Activated CD4-positive, CD25-positive, alpha-beta regulatory T cell treated with anti-CD3 and anti-CD28 coated beads, Interleukin-2, amount 50 U/mL, for 16 hours (primary cell): Measurements from ENCODE around the gene LMO4.

Source experiments
- DNase-seq: peaks from one replicate; pipeline ENCODE4 v3.0.0-alpha.2; 2020; ENCODE audit warnings: low read depth, low spot score

The LMO4 gene

DNA sequence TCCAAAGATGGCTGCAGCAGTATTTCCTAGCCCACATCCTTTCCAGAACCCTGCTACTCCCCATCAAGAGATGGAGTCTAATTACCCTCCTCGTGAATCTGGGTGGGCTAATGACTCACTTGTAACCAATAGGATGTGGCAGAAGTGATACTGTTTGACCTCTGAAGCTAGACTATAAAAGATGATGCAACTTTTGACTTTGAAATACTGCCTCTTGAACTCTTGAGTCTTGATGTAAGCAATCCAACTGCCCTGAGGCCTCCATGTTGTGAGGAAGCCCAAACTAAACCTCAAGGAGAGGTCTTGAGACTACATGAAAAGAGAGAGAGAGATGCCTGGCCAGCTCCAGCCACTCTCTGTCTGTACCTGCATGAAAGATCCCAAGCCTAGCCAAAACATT is 29.5 kb downstream of the LMO4 start:
- no peak for DNase-seq

DNA sequence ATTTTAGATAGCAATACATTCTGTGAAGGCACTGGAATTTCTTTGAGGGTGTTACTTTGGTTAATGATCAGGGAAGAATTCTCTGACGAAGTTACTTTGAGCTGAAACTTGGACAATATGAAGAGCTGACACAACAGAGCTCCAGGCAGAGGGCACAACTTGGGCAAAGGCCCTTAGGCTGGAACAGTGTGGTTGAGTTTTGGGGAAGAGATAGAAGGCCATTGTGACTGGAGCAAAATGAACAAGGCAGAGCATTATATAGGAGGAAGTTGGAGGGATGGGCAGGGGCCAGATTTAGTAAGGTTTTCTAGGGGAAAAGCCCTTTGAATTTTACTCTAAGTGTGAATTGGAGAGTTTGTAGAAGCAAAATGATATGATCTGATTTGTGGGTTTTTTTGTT is 30.9 kb downstream of the LMO4 start:
- DNase-seq: no peak

DNA sequence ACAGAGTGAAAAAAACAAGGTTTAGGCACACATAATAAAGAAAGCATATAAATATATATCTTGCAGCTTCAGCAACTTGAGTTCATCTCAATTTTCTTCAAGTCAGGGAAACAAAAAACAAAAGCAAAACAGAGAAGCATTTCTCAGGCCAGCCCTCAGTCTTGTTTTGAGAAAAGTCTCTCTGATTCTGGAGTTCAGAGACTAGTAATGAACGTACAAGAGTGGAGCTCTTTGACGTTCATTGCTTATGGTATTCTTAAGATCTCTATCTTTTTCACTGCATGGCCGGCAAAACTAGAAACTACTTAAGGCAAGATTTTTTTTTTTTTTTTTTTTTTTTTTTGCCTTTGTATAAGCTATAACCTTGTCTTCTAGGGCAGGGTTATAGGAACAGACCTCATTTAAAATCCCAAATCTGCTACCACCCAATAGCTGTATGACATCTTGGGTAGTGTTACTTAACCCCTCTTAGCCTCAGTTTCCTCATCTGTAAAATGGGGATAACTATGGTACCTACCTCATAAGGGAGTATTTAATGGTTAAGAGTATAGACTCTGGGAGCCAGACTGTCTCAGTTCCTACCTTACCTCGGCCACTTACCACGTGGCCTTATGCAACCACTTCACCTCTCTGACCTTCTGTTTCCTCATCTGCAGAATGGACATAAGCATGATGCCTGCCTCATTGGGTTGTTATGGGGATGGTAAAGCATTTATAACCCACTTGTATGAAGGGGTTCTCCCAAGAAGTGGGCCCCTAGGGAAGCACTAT is 33.6 kb downstream of the LMO4 start:
- no peak for DNase-seq

DNA sequence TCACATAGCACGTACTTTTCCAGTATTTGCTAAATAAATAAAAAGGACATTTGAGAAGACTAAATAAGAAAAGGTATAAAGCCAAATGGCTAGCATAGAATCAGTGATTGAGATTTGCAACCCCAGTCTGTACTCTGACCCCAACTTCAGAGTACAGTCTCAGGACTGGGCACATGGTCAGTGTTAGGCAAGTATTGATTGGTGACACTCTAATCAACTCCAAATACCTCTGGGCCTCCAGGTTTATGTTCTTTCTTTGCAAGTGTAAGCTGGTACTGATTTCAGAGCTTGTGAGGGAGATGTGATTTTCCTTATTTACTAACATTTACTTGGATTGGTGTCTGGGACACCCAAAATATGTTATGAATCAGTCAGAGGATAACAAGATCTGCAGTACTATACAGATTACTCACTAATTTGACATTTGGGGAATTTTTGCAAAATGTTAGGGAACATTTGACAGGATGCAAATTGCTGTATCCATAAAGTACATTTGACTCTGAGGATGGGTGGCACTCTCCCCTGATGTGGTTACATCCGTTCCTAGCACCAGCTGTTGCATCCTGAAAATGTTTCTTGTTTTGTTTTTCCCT is 34.2 kb downstream of the LMO4 start:
- DNase-seq: no peak

DNA sequence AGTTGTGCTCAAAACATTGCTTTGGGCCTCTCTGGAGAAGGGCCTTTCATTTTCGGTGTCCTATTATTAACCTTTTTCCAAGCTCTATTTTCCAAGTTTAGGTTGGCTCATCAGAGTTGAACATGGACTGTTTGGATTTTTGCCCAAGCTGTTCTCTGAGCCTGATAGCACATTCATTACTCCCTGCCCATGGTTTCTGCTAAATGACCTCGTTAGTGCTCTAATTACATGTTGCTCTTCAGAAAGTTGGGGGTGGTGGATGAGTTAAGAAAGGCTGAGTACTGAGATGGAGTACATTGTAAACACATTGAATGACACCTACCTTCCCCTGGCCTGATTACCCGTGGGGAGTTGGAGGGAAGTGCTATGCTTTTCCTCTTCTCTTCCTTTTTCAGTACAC is 38.9 kb downstream of the LMO4 start:
- no peak for DNase-seq

DNA sequence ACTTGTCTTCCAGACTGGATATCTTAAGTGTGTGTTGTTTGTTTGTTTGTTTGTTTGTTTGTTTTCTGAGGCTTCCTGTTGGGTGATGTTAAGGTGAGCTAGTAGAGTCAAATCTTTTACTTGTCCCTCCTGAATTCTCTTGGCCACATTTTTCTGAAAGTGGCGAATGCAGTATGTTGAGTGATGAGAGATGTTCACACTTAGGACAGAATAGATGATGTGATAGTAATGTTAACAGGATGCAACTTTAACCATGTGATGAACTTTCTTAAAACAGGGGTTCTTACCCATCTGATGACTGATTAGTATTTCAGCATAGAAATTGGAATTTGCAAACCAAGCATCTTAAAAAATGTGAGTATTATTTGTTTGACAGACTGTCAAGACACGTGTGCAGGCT is 40.2 kb downstream of the LMO4 start:
- DNase-seq: no peak

DNA sequence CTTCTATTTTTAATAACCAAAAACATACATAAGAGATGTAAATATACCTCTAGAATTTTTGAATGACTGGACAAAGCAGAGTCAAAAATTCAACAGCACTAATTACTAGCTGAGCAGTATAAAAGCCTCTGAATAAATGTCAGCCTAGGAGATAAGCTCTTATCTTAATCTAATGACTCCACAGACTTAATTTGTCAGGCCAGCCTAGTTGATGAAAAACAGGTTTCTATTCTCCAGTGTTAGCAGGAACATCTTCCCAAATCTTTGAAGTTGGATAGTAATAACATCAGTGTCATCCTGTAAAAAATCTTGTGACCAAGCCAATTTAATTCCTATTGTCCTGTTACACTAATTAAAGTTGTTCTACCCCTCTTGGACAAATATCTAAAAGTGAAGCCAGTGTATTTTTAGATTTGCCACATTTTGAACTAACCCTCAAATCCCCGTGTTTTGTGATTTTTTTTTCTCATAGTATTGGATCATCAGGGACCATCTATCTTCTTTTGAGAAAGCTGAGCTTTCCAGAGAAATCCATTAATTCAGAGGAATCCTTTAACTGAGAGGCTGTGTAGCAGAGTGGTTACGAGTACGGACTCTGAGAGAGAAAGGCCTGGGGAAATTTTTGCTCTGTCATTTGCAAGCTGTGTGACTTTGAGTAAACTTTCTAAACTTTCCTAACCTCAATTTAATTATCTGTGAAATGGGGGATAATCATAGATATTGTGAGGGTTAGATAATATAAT is 41.2 kb downstream of the LMO4 start:
- no peak for DNase-seq

DNA sequence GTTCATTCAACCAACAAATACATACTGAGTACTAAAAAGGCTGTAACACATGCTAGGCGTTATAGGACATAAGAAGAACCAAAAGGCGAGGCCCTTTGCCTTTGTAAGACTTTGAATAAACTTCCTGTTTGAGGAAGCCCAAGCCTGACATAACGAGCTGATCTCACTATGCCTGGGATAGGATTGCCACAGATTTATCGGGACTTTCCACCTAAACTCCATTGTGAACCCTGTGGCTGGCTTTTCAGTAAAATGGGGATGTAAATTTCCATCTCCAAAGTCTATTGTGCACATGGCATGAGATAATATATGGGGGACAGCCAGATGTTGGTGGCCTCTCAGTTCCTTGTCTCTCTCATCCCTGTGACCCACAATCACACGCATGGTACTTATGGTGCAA is 41.9 kb downstream of the LMO4 start:
- DNase-seq: no peak

DNA sequence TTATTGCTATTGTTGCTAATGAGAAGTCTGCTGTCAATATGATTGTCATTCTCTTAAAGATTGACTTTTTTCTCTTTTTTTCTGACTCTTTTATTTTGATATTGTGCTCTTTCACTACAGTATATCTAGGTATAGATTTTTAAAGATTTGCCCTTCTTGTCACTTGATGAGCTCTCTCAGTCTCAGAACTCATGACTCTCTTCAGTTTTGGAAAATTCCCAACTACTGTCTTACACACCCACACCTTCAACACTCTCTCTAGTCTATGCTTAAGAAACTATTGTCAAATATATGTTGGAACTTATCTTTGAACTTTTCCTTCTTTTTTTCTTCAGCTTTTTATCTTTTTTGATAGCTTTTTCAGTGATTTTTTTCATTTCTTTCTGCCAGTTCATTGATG is 50.6 kb downstream of the LMO4 start:
- no peak for DNase-seq

DNA sequence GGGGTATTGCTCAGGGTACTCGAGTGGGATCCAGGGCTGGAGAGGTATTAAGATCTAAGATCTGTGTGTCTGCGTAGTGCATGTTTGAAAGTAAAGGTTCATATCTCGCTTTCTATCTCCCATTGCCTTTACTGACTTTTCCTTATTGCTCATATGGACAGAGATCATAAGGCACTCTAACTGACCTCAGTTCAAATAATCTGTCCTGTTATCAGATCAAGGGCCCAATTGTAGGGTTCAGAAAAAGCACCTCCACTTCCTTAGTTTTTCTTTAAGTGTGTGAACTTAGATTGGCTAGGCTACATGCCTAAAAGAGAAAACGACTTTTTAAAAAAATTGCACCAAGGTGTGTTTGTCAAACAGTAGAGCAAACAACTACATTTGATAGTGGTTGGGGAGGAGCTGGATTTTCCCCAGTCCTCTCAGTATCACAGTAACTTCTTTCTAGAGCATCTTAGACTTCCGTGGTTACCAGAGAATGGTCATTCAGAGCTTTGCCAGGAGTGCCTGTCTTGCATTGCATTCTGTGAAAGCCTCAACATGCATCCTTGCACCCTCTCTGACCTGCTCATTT is 57.6 kb downstream of the LMO4 start:
- no peak for DNase-seq

DNA sequence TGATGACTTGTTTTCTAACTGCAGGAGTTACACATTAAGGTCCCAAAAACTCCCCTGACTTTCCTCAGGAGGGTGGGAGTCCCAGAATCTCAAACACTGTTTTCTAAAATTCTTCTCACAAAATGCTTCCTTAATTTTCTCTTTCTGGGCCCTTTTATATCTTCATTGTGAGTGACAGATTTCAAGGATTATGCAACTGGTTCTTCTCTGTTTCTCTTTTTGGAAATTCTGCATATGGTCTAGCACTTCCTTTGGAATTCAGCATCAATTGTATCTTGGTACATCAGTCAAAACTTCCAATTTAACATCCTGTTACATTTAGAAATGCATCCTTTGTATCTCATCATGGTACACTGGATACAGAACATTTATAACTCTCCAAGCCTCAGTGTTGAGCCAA is 59.7 kb downstream of the LMO4 start:
- no peak for DNase-seq

DNA sequence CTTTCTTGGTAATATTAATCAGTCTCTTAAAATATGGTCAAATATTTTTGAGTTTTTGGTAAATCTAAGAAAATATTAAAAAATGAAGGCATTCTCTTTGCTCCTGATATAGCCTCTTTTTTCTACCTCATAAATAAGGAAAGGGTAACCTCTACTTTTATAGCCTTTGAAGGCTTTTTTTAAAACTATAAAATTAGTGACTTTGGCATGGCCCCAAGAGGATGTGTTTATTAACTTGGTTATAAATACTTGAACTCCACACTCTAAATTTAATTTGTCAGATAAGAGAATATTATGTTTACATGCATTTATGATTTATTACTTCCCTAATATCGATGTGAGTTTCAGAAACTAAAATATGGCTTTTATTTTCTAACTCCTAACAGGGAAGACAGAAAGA is 60.3 kb downstream of the LMO4 start:
- DNase-seq: no peak

DNA sequence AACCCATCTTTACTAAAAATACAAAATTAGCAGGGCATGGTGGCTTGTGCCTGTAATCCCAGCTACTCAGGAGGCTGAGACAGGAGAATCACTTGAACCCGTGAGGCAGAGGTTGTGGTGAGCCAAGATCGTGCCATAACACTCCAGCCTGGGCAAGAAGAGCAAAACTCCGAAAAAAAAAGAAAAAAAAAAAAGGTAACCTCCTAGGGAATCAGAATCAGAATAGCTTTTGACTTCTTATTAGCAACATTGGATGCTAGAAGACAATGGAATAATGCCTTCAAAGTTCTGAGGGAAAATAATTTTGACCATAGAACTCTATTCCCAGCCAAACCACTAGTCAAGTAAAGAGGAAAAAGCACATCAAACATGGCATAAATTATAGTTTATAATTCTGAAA is 60.9 kb downstream of the LMO4 start:
- no peak for DNase-seq

DNA sequence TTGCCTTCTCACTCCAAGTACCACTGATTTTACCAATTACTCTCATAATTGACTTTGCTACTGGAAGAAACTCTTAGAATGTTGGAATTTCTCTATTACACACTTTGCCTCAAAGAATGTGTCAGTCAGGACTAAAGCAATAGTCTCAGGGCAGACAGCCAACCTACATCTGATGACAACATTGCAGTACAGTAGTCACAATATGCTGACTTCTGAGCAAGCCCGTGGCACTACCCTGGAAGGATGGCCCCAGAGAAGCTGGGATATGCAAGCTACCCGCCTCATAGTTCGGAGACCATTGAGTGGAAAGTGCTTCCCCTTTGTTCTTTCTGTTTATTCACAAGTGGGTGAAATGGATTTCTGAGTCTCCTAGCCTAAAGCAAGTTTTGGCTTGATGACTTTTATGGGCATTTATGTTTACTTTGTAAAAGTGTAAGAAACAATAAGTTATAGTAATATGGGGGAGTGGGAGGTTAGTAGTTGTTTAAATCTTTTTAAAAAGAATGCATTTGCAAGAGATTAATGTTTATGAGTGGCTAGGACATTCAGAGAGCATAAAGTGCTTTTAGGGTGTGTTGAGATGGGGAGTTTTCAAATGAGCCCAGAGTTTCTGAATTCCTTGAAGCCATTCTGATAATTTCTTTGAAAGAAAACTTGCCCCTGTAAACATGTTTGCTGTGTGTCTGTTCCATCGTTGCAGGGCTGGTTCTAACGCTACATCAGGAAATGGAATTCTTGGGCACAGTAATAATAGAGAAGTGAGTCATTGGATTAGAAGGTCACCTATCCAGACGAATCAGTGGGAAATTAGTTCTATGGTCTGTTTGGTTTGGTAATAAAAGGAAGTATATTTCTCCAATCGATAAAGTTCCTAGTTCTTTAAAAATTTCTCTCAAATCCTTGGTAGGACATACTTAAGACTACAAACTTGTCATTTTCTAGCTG is 63.8 kb downstream of the LMO4 start:
- no peak for DNase-seq

DNA sequence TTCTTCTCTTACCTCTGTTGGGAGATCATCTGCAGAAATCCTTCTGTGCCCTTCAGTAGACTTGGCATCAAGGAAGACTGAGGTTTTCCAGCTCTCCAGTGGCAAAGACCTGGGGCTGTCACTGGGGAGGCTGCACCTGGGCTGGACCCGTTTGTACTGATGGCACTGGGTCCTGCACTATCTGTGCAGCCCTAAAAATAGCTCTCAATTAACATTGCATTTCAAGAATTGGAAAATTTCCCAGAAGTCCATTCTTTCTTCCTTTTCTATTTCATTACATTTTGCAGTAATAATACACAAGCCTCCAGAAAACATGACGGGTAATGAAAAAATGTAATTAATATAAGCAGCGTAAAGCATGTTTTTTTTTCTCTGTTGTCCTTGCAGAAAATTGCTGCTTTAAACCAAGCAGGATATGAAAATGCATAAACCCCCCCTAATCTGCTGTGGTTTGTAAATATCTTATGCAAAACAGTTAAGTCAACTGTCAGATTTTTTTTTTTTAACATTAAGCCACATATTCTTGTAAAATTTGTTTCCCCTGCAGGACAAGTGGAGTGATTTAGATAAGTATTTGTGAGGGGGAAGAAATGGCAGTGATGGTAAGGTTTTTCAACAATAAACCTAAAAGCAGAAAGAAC is 64.9 kb downstream of the LMO4 start:
- no peak for DNase-seq

DNA sequence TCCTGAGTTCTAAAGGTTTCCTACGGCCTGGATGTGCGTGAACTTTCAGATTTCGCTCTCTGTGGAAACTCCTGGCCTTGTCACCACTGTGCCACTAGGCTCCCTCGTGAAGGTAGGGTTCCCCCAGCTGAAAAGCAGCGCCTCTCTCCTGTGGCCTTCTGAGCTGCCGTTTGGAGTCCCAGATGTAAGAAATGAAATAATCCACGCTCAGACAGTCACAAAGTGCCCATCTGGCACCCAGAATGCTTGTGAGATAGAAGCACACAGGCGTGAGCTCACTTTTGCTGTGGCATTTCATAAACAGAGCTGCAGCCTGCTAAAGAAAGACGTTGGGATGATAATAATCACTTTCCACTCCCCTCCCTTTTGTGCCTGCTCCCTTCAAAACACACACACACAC is 65.8 kb downstream of the LMO4 start:
- no peak for DNase-seq

DNA sequence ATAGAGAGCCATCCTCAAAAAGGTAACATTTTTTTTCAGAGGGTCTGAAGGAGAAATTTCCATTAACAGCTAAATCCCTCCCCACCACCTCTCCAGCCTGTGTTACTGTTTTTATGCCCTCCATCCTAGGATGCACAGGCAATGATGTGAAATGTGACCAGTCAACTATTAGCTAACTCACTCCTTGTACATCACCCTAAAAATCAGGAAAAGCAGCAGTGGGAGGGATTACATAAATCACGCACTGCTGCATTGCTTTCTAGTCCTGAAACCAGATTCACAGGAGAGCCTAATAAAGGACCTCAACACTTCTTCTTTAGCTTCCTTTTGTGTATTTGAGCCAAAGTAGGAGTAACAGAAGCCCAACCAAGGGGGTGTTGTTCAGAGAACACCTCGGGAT is 66.3 kb downstream of the LMO4 start:
- no peak for DNase-seq
